Measurements from ENCODE around the gene PHF20.
"Not testable (repeated sequence)": the region's sequence is repeated elsewhere in the genome, so short reads cannot be mapped to it uniquely, and the experiment has no call there.

PHF20 gene

GRCh38 chr20:35991142-35991771 lies 219.4 kb downstream of the PHF20 start:
- Histone ChIP-seq H3K27me3 (ENCODE audit: low read depth, low read length) (no peaks in the 10 kb centered on the region), H3K4me1 (ENCODE audit: control insufficient read depth in 1 of 2, insufficient read depth in 2 of 2, low read length in 2 of 2) (no peaks in the 10 kb centered on the region), H3K9me3 (ENCODE audit: control insufficient read depth in 1 of 2, low read length in 2 of 2) (no peaks in the 10 kb centered on the region), H3K27ac (ENCODE audit: low read length) (no peak overlapping the region), H3K4me3 (ENCODE audit: low read depth in 1 of 2, low read length in 2 of 2) (no peak overlapping the region), H3K36me3 (ENCODE audit: control insufficient read depth in 1 of 2, insufficient read depth in 2 of 2, low read length in 2 of 2) (no peaks in the 10 kb centered on the region)

GRCh38 chr20:35992713-35993335 lies 221.0 kb downstream of the PHF20 start:
- no peak overlapping the region for H3K27ac ChIP-seq (ENCODE audit: low read length)
- no peak overlapping the region for H3K4me3 ChIP-seq (ENCODE audit: low read depth in 1 of 2, low read length in 2 of 2)
- no peaks in the 10 kb centered on the region for H3K9me3 ChIP-seq (ENCODE audit: control insufficient read depth in 1 of 2, low read length in 2 of 2)
- H3K4me1 ChIP-seq (ENCODE audit: control insufficient read depth in 1 of 2, insufficient read depth in 2 of 2, low read length in 2 of 2): no peaks in the 10 kb centered on the region
- no peaks in the 10 kb centered on the region for H3K36me3 ChIP-seq (ENCODE audit: control insufficient read depth in 1 of 2, insufficient read depth in 2 of 2, low read length in 2 of 2)
- no peaks in the 10 kb centered on the region for H3K27me3 ChIP-seq (ENCODE audit: low read depth, low read length)

GRCh38 chr20:35994994-35995453 lies 223.2 kb downstream of the PHF20 start:
- H3K27me3 ChIP-seq (ENCODE audit: low read depth, low read length): no peaks in the 10 kb centered on the region
- no peaks in the 10 kb centered on the region for H3K36me3 ChIP-seq (ENCODE audit: control insufficient read depth in 1 of 2, insufficient read depth in 2 of 2, low read length in 2 of 2)
- no peak overlapping the region for H3K27ac ChIP-seq (ENCODE audit: low read length)
- H3K9me3 ChIP-seq (ENCODE audit: control insufficient read depth in 1 of 2, low read length in 2 of 2): no peaks in the 10 kb centered on the region
- H3K4me1 ChIP-seq (ENCODE audit: control insufficient read depth in 1 of 2, insufficient read depth in 2 of 2, low read length in 2 of 2): no peaks in the 10 kb centered on the region
- H3K4me3 ChIP-seq (ENCODE audit: low read depth in 1 of 2, low read length in 2 of 2): no peak overlapping the region

GRCh38 chr20:35996492-35996891 lies 224.7 kb downstream of the PHF20 start:
- not testable (repeated sequence) for H3K27me3 ChIP-seq (ENCODE audit: low read depth, low read length); H3K4me1 ChIP-seq (ENCODE audit: control insufficient read depth in 1 of 2, insufficient read depth in 2 of 2, low read length in 2 of 2); H3K4me3 ChIP-seq (ENCODE audit: low read depth in 1 of 2, low read length in 2 of 2)

More at GRCh38 chr20:35996492-35996891, 224.7 kb downstream of the PHF20 start:
- H3K9me3 ChIP-seq (ENCODE audit: control insufficient read depth in 1 of 2, low read length in 2 of 2); H3K36me3 ChIP-seq (ENCODE audit: control insufficient read depth in 1 of 2, insufficient read depth in 2 of 2, low read length in 2 of 2); H3K27ac ChIP-seq (ENCODE audit: low read length): not testable (repeated sequence)
